ENCODE measurements around the gene CAT.
A peak's percentile ranks its signal among the peaks of the same experiment; 100 is the strongest.

CAT gene

GRCh38 chr11:34488855-34489557, 50.3 kb downstream of the CAT start:
- POLR2A ChIA-PET = no interaction called here
- no peak for TF ChIP-seq CTCF (IDR thresholded peaks at IDR 0.05; ENCODE audit: control extremely low read depth, extremely low read depth, low read depth, missing control alignments)
- CTCF ChIA-PET = interaction anchor here (0.7 to 3.3 kb wide), 9 partner anchors 9 to 315 kb away, joined by 3 to 19 read pairs (median 3); partner anchors contain the start of gene ELF5
- DNase-seq (ENCODE audit: extremely low spot score) = no peak

- POLR2A ChIA-PET = no interaction called here
- no peak for DNase-seq (ENCODE audit: extremely low spot score)
- TF ChIP-seq CTCF (IDR thresholded peaks at IDR 0.05; ENCODE audit: control extremely low read depth, extremely low read depth, low read depth, missing control alignments) = no peak
- CTCF ChIA-PET = interaction anchor here (1.0 to 3.3 kb wide), 4 partner anchors 11 to 25 kb away, joined by 3 to 19 read pairs (median 3); partner anchors contain the start of gene ELF5
These were observed 51.6 kb downstream of the CAT start for GRCh38 chr11:34490304-34490703.

- ChIA-PET CTCF (interaction anchor here (0.6 to 2.4 kb wide), 34 partner anchors 9 to 932 kb away, joined by 3 to 28 read pairs (median 4); partner anchors contain the start of genes ABTB2 and ELF5), POLR2A (no interaction called here)
- peak; percentile 63 for DNase-seq (ENCODE audit: extremely low spot score)
- peak; percentile 82 for TF ChIP-seq CTCF (IDR thresholded peaks at IDR 0.05; ENCODE audit: control extremely low read depth, extremely low read depth, low read depth, missing control alignments)
These were observed 54.2 kb downstream of the CAT start for GRCh38 chr11:34492806-34493414.

GRCh38 chr11:34493468-34493867, 54.7 kb downstream of the CAT start:
- ChIA-PET POLR2A (no interaction called here), CTCF (interaction anchor here (0.9 to 2.4 kb wide), 10 partner anchors 10 to 645 kb away, joined by 3 to 22 read pairs (median 6); no protein-coding TSS in a partner anchor)
- TF ChIP-seq CTCF (IDR thresholded peaks at IDR 0.05; ENCODE audit: control extremely low read depth, extremely low read depth, low read depth, missing control alignments) = no peak
- DNase-seq (ENCODE audit: extremely low spot score) = no peak

- DNase-seq (ENCODE audit: extremely low spot score) = no peak
- TF ChIP-seq CTCF (IDR thresholded peaks at IDR 0.05; ENCODE audit: control extremely low read depth, extremely low read depth, low read depth, missing control alignments) = no peak
- ChIA-PET CTCF (interaction anchor here (0.9 to 2.4 kb wide), 4 partner anchors 14 to 319 kb away, joined by 3 to 13 read pairs (median 6); no protein-coding TSS in a partner anchor), POLR2A (no interaction called here)
These were observed 55.3 kb downstream of the CAT start for GRCh38 chr11:34493926-34494595.

GRCh38 chr11:34495239-34495723, 56.5 kb downstream of the CAT start:
- ChIA-PET CTCF (interaction anchor here (1.6 to 2.2 kb wide), 2 partner anchors 129 to 321 kb away, joined by 6 to 7 read pairs; no protein-coding TSS in a partner anchor), POLR2A (no interaction called here)
- no peak for DNase-seq (ENCODE audit: extremely low spot score)
- no peak for TF ChIP-seq CTCF (IDR thresholded peaks at IDR 0.05; ENCODE audit: control extremely low read depth, extremely low read depth, low read depth, missing control alignments)
